GOT3 (cell line): ENCODE results near the gene TMOD3.

Experiments
- DNase-seq: peaks from one replicate; lab custom pipeline; 2025; ENCODE audit warnings: mixed read lengths; lab: John Stamatoyannopoulos, UW

TMOD3 gene

DNA sequence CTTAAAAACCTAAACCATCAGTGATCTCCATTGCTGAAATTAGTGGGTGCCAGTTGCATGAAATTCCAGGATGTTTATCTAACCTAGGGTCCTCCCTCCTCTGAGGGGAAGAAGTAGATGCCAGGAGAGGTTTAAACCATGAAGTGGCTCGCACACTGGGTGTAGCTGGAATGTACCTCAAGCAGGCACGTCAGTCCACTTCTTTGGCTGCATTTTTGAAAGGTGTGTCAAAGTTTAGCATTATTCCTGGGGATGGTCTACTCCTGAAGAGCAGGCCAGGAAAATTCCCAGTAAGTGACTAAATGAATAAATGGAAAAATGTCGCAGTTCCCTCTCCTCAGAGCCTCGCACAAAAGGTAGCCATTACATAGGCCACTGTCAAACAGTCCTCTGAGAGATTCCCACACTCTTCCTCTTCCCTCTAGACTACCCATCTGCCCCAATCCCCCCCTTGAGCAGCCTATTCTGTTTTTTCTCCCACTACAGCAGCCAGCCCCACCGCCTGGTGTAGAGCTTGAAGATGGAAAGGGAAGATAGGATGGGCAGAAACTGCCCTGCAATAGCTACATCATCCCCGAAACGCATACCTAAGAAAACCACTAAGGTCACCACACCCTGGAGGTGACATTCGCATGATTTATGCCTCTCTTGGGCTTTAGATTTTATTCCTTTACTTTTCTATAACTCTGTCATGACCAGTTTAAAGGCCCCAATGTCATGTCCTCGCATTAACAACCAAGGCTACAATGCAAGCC, 655 bp upstream of the TMOD3 start:
- no peak for DNase-seq

DNA sequence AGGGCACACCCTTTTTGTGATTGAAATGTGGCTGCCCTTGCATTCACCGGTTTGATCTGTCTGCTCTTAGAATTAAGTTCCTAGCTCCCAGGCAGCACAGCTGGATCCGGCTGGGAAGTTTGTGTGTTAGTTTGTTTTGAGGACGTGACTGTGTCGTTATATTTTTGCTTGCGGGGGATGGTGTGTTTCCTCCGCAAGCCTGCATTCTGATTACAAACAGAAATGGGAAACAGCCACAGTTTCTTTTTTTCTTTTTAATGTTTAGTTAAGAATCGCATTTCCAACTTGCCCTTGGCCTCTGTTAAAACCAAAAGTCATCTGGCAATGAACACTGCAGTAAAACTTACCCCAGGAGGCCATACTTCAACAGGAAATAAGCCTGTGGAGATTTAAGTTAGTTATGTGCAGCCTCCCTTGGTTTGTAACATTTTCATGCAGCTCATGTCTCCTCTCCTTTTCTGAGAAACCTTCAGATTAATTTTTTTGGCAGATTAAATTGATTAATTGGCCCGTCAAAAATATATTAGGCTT, 888 bp downstream of the TMOD3 start:
- DNase-seq = no peak

GRCh38 chr15:51833772-51834171, 4.3 kb downstream of the TMOD3 start:
- no peak for DNase-seq

DNA sequence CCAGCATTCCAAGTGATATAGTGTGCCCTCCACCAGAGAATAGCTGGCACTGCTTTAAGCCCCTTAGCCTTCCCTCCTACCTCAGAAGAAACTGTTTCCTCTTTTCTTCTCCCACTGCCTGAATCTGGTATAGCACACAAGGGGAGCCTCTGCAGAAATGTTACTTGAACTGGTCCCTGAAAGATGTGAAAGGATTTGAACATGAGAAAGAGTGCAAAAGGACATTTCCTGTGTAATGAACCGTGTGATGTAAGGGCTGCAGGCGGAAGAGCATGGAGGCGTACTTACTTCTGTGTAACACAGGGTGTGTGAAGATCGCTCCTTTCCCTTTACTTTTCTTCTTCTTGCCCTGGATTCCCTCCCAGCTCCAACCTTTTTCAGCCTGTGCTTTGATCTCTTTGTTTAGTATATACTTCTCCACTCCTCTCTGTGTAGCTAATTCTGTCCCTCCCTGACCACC, 8.4 kb downstream of the TMOD3 start:
- no peak for DNase-seq

- DNase-seq = no peak
Observed at GRCh38 chr15:51838270-51838669, 8.8 kb downstream of the TMOD3 start.

GRCh38 chr15:51840692-51841091, 11.2 kb downstream of the TMOD3 start:
- DNase-seq = no peak

DNA sequence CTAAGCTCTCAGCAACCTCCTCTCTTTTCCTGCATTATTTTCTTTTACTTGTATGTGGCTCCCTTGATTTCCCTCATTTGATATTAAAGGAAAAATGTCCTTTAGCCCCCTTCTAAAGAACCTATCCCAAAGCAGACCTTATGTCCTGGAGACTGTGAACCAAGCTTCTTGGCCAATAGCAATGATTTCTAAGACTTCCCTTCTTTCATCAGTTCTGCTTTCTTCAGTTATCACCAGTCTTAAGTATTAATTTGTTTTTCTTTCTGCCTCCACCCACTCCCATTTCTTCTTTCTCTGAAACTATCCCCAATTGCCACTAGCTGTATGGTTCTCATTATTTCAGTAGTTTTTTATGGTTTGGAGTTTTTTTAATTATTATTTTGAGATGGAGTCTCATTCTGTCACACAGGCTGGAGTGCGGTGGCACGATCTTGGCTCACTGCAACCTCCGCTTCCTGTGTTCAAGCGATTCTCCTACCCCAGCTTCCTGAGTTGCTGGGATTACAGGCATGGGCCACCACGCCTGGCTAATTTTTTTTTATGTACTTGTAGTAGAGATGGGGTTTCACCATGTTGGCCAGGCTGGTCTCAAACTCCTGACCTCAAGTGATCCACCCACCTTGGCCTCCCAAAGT, 12.1 kb downstream of the TMOD3 start:
- no peak for DNase-seq

DNA sequence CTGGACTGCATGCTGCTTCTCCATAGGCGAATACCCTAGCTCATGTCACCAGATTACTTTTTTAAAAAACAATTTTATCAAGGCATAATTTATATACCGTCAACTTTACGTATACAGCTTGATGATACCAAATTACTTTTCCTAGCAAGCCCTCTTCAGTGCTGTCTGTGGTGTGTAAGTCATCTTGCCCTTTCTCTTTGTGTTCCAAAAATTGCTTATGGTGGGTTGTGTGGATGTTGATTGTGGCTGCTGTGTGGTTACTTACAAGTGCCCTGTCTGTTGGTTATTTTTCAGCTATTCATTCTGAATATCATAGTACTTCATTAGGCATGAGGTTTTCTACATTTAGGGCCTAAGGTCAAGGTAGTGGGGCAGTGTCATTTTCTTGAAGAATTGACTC, 12.8 kb downstream of the TMOD3 start:
- no peak for DNase-seq

DNA sequence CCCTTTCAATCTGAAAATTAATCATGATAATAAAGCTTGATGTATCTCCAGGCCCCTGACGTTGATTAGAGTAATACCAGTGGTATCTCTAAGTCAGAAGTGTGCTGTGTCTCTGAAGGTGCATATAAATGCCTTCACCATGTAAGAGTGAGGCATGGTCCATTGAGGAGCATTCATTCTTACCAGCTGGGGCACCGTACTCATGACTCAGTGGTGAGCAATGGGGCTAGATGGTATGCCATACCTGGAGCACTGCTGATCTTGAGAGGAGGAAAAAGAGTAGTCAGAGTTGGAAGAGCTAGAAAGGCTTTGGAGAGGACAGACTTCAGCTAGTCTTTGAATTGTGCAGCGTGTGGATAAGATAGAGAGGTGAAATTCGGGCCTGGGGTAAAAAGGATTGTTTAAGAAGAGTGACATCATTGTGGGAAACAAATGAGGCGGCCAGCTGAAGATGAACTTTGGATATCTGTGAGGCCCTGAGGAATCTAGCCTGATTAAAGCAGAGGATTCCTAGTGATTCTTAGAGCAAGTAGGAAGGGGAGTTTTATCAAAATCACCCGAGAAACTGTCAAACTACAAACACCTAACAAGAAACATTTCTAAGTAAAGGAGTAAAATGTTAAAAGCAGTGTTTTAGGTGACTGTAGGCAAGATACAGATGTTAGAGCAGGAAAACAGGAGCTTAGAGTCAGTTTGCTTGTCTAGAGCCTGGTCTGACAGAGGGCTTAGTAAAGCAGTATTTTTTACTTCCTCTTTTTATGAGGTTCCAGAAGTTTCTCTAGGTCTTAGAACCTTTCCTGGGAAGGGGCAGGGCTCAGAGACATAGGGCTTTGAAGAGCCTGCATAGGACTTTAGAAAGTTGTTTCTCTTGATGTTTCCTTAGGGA, 13.6 kb downstream of the TMOD3 start:
- no peak for DNase-seq

GRCh38 chr15:51844747-51845426, 15.4 kb downstream of the TMOD3 start:
- DNase-seq = no peak

DNA sequence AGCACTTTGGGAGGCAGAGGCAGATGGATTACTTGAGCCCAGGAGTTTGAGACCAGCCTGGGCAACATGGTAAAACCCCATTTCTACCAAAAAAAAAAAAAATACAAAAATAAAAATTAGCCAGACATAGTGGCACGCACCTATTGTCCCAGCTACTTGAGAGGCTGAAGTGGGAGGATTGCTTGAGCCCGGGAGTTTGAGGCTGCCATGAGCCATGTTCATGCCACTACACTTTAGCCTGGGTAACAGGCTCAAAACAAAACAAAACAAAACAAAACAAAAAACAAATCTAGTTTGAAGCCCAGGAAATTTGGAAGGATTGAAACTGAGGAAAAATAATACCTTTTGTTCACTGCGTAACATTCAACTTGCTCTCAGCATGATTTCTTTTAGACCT, 16.6 kb downstream of the TMOD3 start:
- no peak for DNase-seq

GRCh38 chr15:51846463-51847230, 17.2 kb downstream of the TMOD3 start:
- DNase-seq = no peak

DNA sequence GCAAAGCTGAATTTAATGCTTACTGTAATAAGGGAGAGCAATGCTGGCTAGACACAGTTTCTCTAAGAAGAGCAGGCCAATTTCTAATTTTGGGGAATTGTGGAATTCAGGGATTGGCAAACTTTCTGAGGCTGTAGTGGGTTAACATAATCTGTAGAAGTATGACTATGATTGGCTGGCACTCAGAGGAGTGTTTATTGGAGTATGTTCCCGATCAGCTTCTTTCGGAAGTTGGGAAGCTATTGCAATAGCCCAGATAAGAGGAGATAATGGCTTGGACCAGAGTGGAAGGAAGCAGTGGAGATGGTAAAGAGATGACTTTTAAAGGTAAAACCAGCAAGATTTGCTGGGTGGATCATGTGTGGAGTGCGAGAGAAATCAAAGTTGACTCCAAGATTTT, 19.4 kb downstream of the TMOD3 start:
- DNase-seq = no peak

GRCh38 chr15:51849860-51850259, 20.4 kb downstream of the TMOD3 start:
- no peak for DNase-seq

- DNase-seq = no peak
Observed at GRCh38 chr15:51853998-51854397, 24.5 kb downstream of the TMOD3 start.

DNA sequence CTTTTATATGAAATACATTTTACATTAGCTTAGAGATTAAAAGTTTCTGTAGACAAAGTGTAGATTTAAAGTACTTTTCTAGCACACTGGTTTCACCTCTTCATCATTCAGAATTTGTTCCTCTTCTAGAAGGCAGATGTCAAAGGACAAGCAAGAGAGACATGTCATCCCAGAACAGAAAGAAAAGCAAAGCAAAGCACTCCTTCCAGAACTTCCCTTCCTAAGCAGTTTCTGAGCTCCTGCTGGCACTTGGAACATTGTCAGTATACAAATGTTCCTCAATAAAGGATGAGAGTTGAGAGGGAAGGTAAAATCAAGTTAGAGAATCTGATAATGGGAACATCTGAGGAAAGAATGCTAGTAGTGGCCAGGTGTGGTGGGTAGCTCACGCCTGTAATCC, 26.2 kb downstream of the TMOD3 start:
- no peak for DNase-seq

DNA sequence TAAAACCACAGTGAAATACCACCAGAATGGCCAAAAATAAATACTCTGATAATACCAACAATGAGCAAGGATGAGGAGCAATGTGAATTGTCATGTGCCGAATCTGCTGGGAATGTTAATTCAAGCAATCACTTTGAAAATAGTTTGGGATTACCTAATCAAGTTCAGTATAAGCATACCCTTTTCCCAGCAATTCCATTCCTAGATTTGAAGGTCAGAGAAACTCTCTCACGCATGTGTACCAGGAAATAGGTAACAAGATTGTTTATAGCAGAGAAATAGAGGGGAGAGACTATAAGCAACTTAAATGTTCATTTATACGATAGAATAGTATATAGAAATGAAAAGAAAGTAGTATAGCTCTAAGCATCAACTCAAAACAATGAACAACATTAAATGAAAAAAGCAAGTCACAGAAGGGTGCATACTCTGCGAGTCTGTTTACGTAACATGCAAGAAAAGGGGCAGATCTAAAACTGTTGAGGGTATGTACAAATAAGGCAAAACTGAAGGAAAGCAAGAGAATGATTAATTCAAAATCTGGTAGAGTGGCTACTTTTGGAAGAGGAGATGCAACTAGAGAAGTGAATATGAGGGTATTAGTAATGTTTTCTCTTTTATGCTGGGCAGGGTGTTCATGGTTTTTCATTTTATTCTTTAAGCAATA, 27.4 kb downstream of the TMOD3 start:
- no peak for DNase-seq

DNA sequence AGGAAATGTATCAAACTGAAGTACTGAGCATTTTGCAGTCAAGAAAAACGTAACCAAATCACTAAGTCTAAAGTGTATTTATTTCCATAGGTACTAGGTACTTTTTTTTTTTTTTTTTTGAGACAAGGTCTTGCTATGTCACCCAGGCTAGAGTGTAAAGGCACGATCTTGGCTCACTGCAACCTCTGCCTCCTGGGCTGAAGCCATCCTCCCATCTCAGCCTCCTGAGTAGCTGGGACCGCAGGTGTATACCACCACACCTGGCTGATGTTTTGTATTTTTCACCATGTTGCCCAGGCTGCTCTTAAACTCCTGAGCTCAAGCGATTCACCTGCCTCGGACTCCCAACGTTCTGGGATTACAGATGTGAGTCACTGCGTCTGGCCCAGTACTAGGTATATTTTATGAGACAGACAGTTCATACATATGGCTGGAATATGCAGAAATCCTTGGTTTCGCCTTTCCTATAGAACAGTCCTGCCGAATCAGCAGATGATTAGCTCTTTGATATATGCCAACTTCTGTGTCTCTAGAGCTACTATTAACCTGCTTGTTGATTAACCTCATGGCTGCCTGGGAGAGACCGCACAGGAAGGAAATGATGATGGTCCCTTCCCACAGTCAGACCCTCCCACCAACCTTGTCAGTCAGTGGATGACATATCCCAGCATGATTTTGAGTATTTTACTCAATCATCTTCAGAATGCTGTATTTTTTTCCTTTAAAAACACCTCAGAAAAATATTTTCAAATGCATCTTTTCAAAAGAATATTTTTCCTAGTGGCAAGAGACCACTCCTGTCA, 32.3 kb downstream of the TMOD3 start:
- no peak for DNase-seq

GRCh38 chr15:51863131-51863530, 33.7 kb downstream of the TMOD3 start:
- DNase-seq = no peak
